PC-9 (cell line): Measurements from ENCODE around the gene OR52B2. TPM values are rescaled to one million over a fixed set of nuclear protein-coding genes. Genes with fewer than 3 reads are reported as not detected.

Source experiments
- BruUV-seq: library from RNA; stranded (reverse); fragments of 400-500 nt; replicated peaks from 2 replicates; lab custom pipeline; 2021; lab: Mats Ljungman, UMichigan
- CTCF ChIA-PET: fragments of 300-600 bp; sonication (Branson Sonifier 250); formaldehyde crosslinking; loops from one replicate; lab custom pipeline; 2022; ENCODE audit warnings: antibody characterized with exemption; lab: Charles Lee
- POLR2A ChIA-PET: fragments of 300-600 bp; sonication (Branson Sonifier 250); formaldehyde crosslinking; loops from one replicate; lab custom pipeline; 2022; ENCODE audit warnings: antibody characterized with exemption; ENCODE audit not compliant: unreplicated experiment; lab: Charles Lee
- DNase-seq, 2 experiments: peaks; one replicate each; pipeline versions ENCODE4 v3.0.0 to v3.0.0-alpha.2; 2015 to 2022; ENCODE audit warnings: mixed read lengths in 1 of 2
- H2AFZ ChIP-seq: fragments of 200-600 bp; sonication (generic); 2 replicates; pipeline ENCODE4 v1.8.1; 2017; ENCODE audit warnings: antibody characterized with exemption
- H3F3A ChIP-seq: fragments of 200-600 bp; sonication (generic); 2 replicates; pipeline ENCODE4 v1.8.1; 2017; ENCODE audit warnings: antibody characterized with exemption, mild to moderate bottlenecking, low read depth; ENCODE audit not compliant: insufficient read depth
- H3K27ac ChIP-seq: fragments of 200-600 bp; sonication (generic); 2 replicates; pipeline ENCODE4 v1.6.1; 2016; ENCODE audit warnings: mixed run types
- H3K27me3 ChIP-seq: fragments of 200-600 bp; sonication (generic); 2 replicates; pipeline ENCODE4 v1.6.1; 2016; ENCODE audit warnings: low read depth, mixed run types; ENCODE audit not compliant: insufficient read depth
- H3K36me3 ChIP-seq: fragments of 200-600 bp; sonication (generic); 2 replicates; pipeline ENCODE4 v1.6.1; 2016; ENCODE audit warnings: low read depth, mixed run types
- H3K4me1 ChIP-seq: fragments of 200-600 bp; sonication (generic); replicated peaks from 2 replicates; pipeline ENCODE4 v1.6.1; 2016; ENCODE audit warnings: mixed run types; ENCODE audit not compliant: insufficient read depth
- H3K4me2 ChIP-seq: fragments of 200-600 bp; sonication (generic); 2 replicates; pipeline ENCODE4 v1.6.1; 2017; ENCODE audit warnings: mixed run types
- H3K4me3 ChIP-seq: fragments of 200-600 bp; sonication (generic); 2 replicates; pipeline ENCODE4 v1.6.1; 2016; ENCODE audit warnings: mixed run types
- H3K79me2 ChIP-seq: fragments of 200-600 bp; sonication (generic); 2 replicates; pipeline ENCODE4 v1.6.1; 2017; ENCODE audit warnings: low read depth, mixed run types
- H3K9me2 ChIP-seq: fragments of 200-600 bp; sonication (generic); 2 replicates; pipeline ENCODE4 v1.8.1; 2017; ENCODE audit warnings: mild to moderate bottlenecking; ENCODE audit not compliant: insufficient read depth
- H3K9me3 ChIP-seq: fragments of 200-600 bp; sonication (generic); 2 replicates; pipeline ENCODE4 v1.8.1; 2016; ENCODE audit warnings: low read depth; ENCODE audit not compliant: insufficient read depth
- H4K20me1 ChIP-seq: fragments of 200-600 bp; sonication (generic); 2 replicates; pipeline ENCODE4 v1.8.1; 2017; ENCODE audit not compliant: insufficient read depth
- CTCF ChIP-seq: fragments of 200-600 bp; sonication (generic); conservative IDR thresholded peaks from 2 replicates; pipeline ENCODE4 v1.6.1; 2017; ENCODE audit warnings: mixed run types, antibody characterized with exemption, mild to moderate bottlenecking, moderate library complexity
- EZH2 ChIP-seq: fragments of 200-600 bp; sonication (generic); IDR thresholded peaks from 2 replicates; pipeline ENCODE4 v1.8.0; 2017; ENCODE audit warnings: antibody characterized with exemption, low read depth
- intact Hi-C: fragments of 100-400 bp; cut with micrococcal nuclease; formaldehyde crosslinking; loops from one replicate; pipeline ENCODE4 v1.10.0; 2022; ENCODE audit not compliant: unreplicated experiment
- total RNA-seq: library from RNA; stranded (reverse); gene quantifications from 2 replicates; pipeline ENCODE4 v1.2.3, GENCODE V29; 2021

The OR52B2 gene
- total RNA-seq, 1 experiment from 2014 or later, result not detected

- no peak for DNase-seq
- Histone ChIP-seq H3K4me1 (no peaks in the 10 kb centered on the region), H3F3A (no peaks in the 10 kb centered on the region), H3K27ac (no peak overlapping the region), H4K20me1 (no peaks in the 10 kb centered on the region), H2AFZ (no peak overlapping the region), H3K36me3 (no peaks in the 10 kb centered on the region), H3K79me2 (no peaks in the 10 kb centered on the region), H3K9me2 (no peaks in the 10 kb centered on the region), H3K4me3 (no peak overlapping the region), H3K4me2 (no peak overlapping the region), H3K27me3 (no peaks in the 10 kb centered on the region), H3K9me3 (no peaks in the 10 kb centered on the region)
- intact Hi-C loops, result no loop called here
- TF ChIP-seq EZH2 (no peak), CTCF (no peak)
- ChIA-PET POLR2A (no interaction called here), CTCF (no interaction called here)
- no TSS peak for BruUV-seq
These were observed 31.4 kb upstream of the OR52B2 start for GRCh38 chr11:6201481-6201880.

- Histone ChIP-seq H3K36me3 (no peaks in the 10 kb centered on the region), H3K4me1 (no peaks in the 10 kb centered on the region), H3K4me3 (no peak overlapping the region), H4K20me1 (no peaks in the 10 kb centered on the region), H3K9me2 (no peaks in the 10 kb centered on the region), H3K27me3 (no peaks in the 10 kb centered on the region), H3K4me2 (no peak overlapping the region), H3K27ac (no peak overlapping the region), H3K79me2 (no peaks in the 10 kb centered on the region), H2AFZ (no peak overlapping the region), H3F3A (no peaks in the 10 kb centered on the region), H3K9me3 (no peaks in the 10 kb centered on the region)
- TF ChIP-seq EZH2 (no peak), CTCF (no peak)
- intact Hi-C loops, result no loop called here
- no TSS peak for BruUV-seq
- DNase-seq, result no peak
- CTCF ChIA-PET, result no interaction called here
- POLR2A ChIA-PET, result no interaction called here
These were observed 30.8 kb upstream of the OR52B2 start for GRCh38 chr11:6200975-6201374.

GRCh38 chr11:6199174-6199810, 29.2 kb upstream of the OR52B2 start, which contains the start of gene OR52W1:
TSS of gene OR52W1 (plus strand) at chr11:6199224. CDS start at chr11:6199224, 0 bp downstream.
- intact Hi-C loops, result no loop called here
- H3K36me3 ChIP-seq, result no peaks in the 10 kb centered on the region
- ChIA-PET CTCF (no interaction called here), POLR2A (no interaction called here)
- no peaks in the 10 kb centered on the region for H3K9me2 ChIP-seq
- no peak for DNase-seq
- H3F3A ChIP-seq, result no peaks in the 10 kb centered on the region
- no peak within 1 kb of the TSS for H3K27ac ChIP-seq
- BruUV-seq, result no TSS peak
- H3K79me2 ChIP-seq, result no peaks in the 10 kb centered on the region
- no peak within 1 kb of the TSS for H3K4me3 ChIP-seq
- TF ChIP-seq CTCF (no peak), EZH2 (no peak)
- no peaks in the 10 kb centered on the region for H3K27me3 ChIP-seq
- no peaks in the 10 kb centered on the region for H3K9me3 ChIP-seq
- no peaks in the 10 kb centered on the region for H3K4me1 ChIP-seq
- H4K20me1 ChIP-seq, result no peaks in the 10 kb centered on the region
- H3K4me2 ChIP-seq, result no peak within 1 kb of the TSS
- no peak within 1 kb of the TSS for H2AFZ ChIP-seq
